ENCODE data around the gene TM9SF1.

GRCh38 chr14:24183014-24183481, 12.2 kb downstream of the TM9SF1 start:
- TF ChIP-seq CTCF (IDR thresholded peaks at IDR 0.05) = no peak
- no peak for TF ChIP-seq ZFX (IDR thresholded peaks at IDR 0.05; ENCODE audit: borderline replicate concordance)

Measured in 22Rv1 (cell line).